H9 (cell line): ENCODE data around the gene SMO. TPM values are rescaled to one million over a fixed set of nuclear protein-coding genes. Genes with fewer than 3 reads are reported as not detected.

Source experiments
- DNase-seq: peaks from one replicate; pipeline ENCODE4 v3.0.0-alpha.2; 2017
- H2AFZ ChIP-seq: one replicate; pipeline ENCODE4 v1.6.1; 2013; ENCODE audit warnings: mild to moderate bottlenecking, low read length, control low read depth, moderate library complexity
- H2AK5ac ChIP-seq: 2 replicates; pipeline ENCODE4 v1.6.1; 2013; ENCODE audit warnings: low read length, control low read depth, mixed read lengths; ENCODE audit not compliant: insufficient read length
- H2BK120ac ChIP-seq: one replicate; pipeline ENCODE4 v1.6.1; 2013; ENCODE audit warnings: low read depth, mild to moderate bottlenecking, low read length, control low read depth, inconsistent platforms; ENCODE audit not compliant: poor library complexity, severe bottlenecking
- H2BK12ac ChIP-seq: 2 replicates; pipeline ENCODE4 v1.6.1; 2013; ENCODE audit warnings: low read length, control low read depth, mixed read lengths, low read depth; ENCODE audit not compliant: insufficient read length
- H2BK15ac ChIP-seq: 2 replicates; pipeline ENCODE4 v1.6.1; 2013; ENCODE audit warnings: low read depth, low read length, control low read depth
- H2BK20ac ChIP-seq: one replicate; pipeline ENCODE4 v1.6.1; 2013; ENCODE audit warnings: low read depth, mild to moderate bottlenecking, low read length, control low read depth, inconsistent platforms; ENCODE audit not compliant: poor library complexity, severe bottlenecking
- H2BK5ac ChIP-seq: 2 replicates; pipeline ENCODE4 v1.6.1; 2013; ENCODE audit warnings: low read length, control low read depth, mixed read lengths; ENCODE audit not compliant: insufficient read length
- H3K14ac ChIP-seq: 2 replicates; pipeline ENCODE4 v1.6.1; 2013; ENCODE audit warnings: low read length, control low read depth; ENCODE audit not compliant: insufficient read depth
- H3K18ac ChIP-seq: 2 replicates; pipeline ENCODE4 v1.6.1; 2013; ENCODE audit warnings: low read depth, mild to moderate bottlenecking, mixed read lengths, low read length, control low read depth; ENCODE audit not compliant: insufficient read length
- H3K23ac ChIP-seq: 2 replicates; pipeline ENCODE4 v1.6.1; 2013; ENCODE audit warnings: low read length, control low read depth, mixed read lengths, low read depth; ENCODE audit not compliant: insufficient read length
- H3K23me2 ChIP-seq: 2 replicates; pipeline ENCODE4 v1.6.1; 2013; ENCODE audit warnings: low read depth, mild to moderate bottlenecking, mixed read lengths, low read length, control low read depth; ENCODE audit not compliant: insufficient read length, poor library complexity, severe bottlenecking
- H3K27ac ChIP-seq: 2 replicates; pipeline ENCODE4 v1.5.1; 2013; ENCODE audit warnings: low read length, control low read depth, mixed read lengths, low read depth; ENCODE audit not compliant: insufficient read length
- H3K27me3 ChIP-seq: 2 replicates; pipeline ENCODE4 v1.6.1; 2013; ENCODE audit warnings: low read length, control low read depth, inconsistent platforms; ENCODE audit not compliant: insufficient read depth
- H3K4ac ChIP-seq: 2 replicates; pipeline ENCODE4 v1.6.1; 2013; ENCODE audit warnings: low read depth, mild to moderate bottlenecking, control low read depth, inconsistent platforms, low read length, moderate library complexity
- H3K4me1 ChIP-seq: 2 replicates; pipeline ENCODE4 v1.6.1; 2013; ENCODE audit warnings: low read length, control low read depth, inconsistent platforms; ENCODE audit not compliant: insufficient read depth
- H3K4me2 ChIP-seq: 2 replicates; pipeline ENCODE4 v1.6.1; 2013; ENCODE audit warnings: low read length, control low read depth, mixed read lengths; ENCODE audit not compliant: insufficient read length, insufficient read depth
- H3K56ac ChIP-seq: 2 replicates; pipeline ENCODE4 v1.6.1; 2013; ENCODE audit warnings: low read depth, mild to moderate bottlenecking, mixed read lengths, low read length, control low read depth; ENCODE audit not compliant: insufficient read length
- H3K79me1 ChIP-seq: 2 replicates; pipeline ENCODE4 v1.6.1; 2013; ENCODE audit warnings: low read depth, mild to moderate bottlenecking, moderate library complexity, low read length, control low read depth, inconsistent platforms; ENCODE audit not compliant: insufficient read depth, poor library complexity, severe bottlenecking
- H3K79me2 ChIP-seq: 2 replicates; pipeline ENCODE4 v1.6.1; 2013; ENCODE audit warnings: low read length, control low read depth, inconsistent platforms; ENCODE audit not compliant: insufficient read depth
- H3K9ac ChIP-seq: 2 replicates; pipeline ENCODE4 v1.6.1; 2013; ENCODE audit warnings: low read length, control low read depth, mixed read lengths; ENCODE audit not compliant: insufficient read length; ENCODE audit errors: extremely low read depth
- H3K9me3 ChIP-seq: one replicate; pipeline ENCODE4 v1.6.1; 2013; ENCODE audit warnings: low read depth, low read length, inconsistent platforms; ENCODE audit not compliant: control insufficient read depth
- H3T11ph ChIP-seq: one replicate; pipeline ENCODE4 v1.6.1; 2013; ENCODE audit warnings: mild to moderate bottlenecking, low read length, control low read depth, inconsistent platforms
- H4K20me1 ChIP-seq: one replicate; pipeline ENCODE4 v1.6.1; 2013; ENCODE audit not compliant: control insufficient read depth, insufficient read length, insufficient read depth
- H4K5ac ChIP-seq: 2 replicates; pipeline ENCODE4 v1.6.1; 2013; ENCODE audit warnings: low read depth, mild to moderate bottlenecking, mixed read lengths, low read length, control low read depth; ENCODE audit not compliant: insufficient read length
- H4K8ac ChIP-seq: replicated peaks from 2 replicates; pipeline ENCODE4 v1.6.1; 2013; ENCODE audit warnings: low read length, control low read depth, mixed read lengths, low read depth; ENCODE audit not compliant: insufficient read length
- H4K91ac ChIP-seq: 2 replicates; pipeline ENCODE4 v1.6.1; 2013; ENCODE audit warnings: low read depth, mild to moderate bottlenecking, moderate library complexity, mixed read lengths, low read length, control low read depth; ENCODE audit not compliant: insufficient read length
- H3K27ac Mint-ChIP-seq, 3 experiments: 2 replicates in 2 of 3; 3 replicates in 1 of 3; pipeline ENCODE4 v1.8.0; 2020 to 2021; ENCODE audit warnings: mixed read lengths in 3 of 3, mild to moderate bottlenecking in 1 of 3, moderate library complexity in 1 of 3
- H3K27me3 Mint-ChIP-seq: 2 replicates; pipeline ENCODE4 v1.8.0; 2021; ENCODE audit warnings: low read depth, mild to moderate bottlenecking, moderate library complexity, mixed read lengths
- H3K36me3 Mint-ChIP-seq, 3 experiments: 2 replicates in 2 of 3; 3 replicates in 1 of 3; pipeline ENCODE4 v1.8.0; 2020 to 2021; ENCODE audit warnings: low read depth in 3 of 3, mixed read lengths in 3 of 3; ENCODE audit not compliant: insufficient read depth in 1 of 3
- H3K4me1 Mint-ChIP-seq, 2 experiments: 2 replicates each; pipeline ENCODE4 v1.8.0; 2020; ENCODE audit warnings: mixed read lengths in 2 of 2
- H3K4me3 Mint-ChIP-seq, 2 experiments: 2 replicates in 1 of 2; 3 replicates in 1 of 2; pipeline ENCODE4 v1.8.0; 2020 to 2021; ENCODE audit warnings: mild to moderate bottlenecking in 2 of 2, mixed read lengths in 2 of 2, moderate library complexity in 1 of 2
- H3K9me3 Mint-ChIP-seq, 2 experiments: 2 replicates in 1 of 2; 3 replicates in 1 of 2; pipeline ENCODE4 v1.8.0; 2020; ENCODE audit warnings: mild to moderate bottlenecking in 2 of 2, mixed read lengths in 2 of 2, moderate library complexity in 1 of 2
- WGBS: extraction: QIAGEN DNeasy Blood & Tissue Kit; methylation state at CpG from one replicate; pipeline ENCODE4 v1.1.7; 2013; ENCODE audit warnings: missing lambda C conversion rate, low lambda C conversion rate, mixed read lengths; ENCODE audit not compliant: insufficient read length; ENCODE audit errors: extremely low coverage; 5-methylcytosine and 5-hydroxymethylcytosine counted together
- total RNA-seq: library from RNA; stranded (reverse); gene quantifications from 2 replicates; pipeline ENCODE4 v1.2.1, GENCODE V29; 2021
- TF ChIP-seq, protein P1 (sequence below): fragments of 200-600 bp; sonication (generic); conservative IDR thresholded peaks from 3 replicates; pipeline ENCODE4 v1.8.0; 2021; ENCODE audit warnings: antibody characterized with exemption, mild to moderate bottlenecking

SMO gene
- total RNA-seq, 1 experiment from 2014 or later: 66.8 TPM

DNA sequence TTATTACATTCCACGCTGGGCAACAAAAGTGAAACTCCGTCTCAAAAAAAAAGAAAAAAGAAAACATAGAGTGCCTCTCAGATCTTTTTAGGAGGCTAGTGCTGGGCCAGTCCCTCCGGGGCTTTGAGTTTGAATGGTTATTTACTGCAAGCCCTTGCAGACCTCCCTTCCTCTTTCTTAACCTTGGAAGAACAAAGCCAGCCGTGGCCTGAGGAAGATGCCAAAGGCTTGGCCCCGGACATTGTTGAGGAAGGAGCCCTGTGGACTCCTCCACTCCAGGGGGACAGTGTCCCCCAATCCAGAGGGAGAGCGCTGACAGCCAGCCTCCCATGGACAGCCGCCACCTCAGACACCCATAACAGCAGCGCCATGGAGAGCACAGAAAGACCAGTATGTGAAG is 38.9 kb upstream of the SMO start:
- no peak overlapping the region for H2BK15ac ChIP-seq
- Mint-ChIP-seq H3K36me3 (no peaks in the 10 kb centered on the region; a peak in 2 of 7 replicates), H3K4me1 (peaks cover 19 to 27% of the 10 kb centered on the region in 2 experiments), H3K9me3 (no peaks in the 10 kb centered on the region; a peak in 2 of 5 replicates), H3K4me3 (no peak overlapping the region), H3K27me3 (peaks cover 9% of the 10 kb centered on the region), H3K27ac (no peak overlapping the region)
- H3T11ph ChIP-seq: no peak overlapping the region
- no peak overlapping the region for H3K23ac ChIP-seq
- no peak overlapping the region for H3K4ac ChIP-seq
- H3K9me3 ChIP-seq: no peaks in the 10 kb centered on the region
- H3K23me2 ChIP-seq: no peaks in the 10 kb centered on the region
- H3K79me1 ChIP-seq: no peaks in the 10 kb centered on the region
- H3K56ac ChIP-seq: no peak overlapping the region
- no peaks in the 10 kb centered on the region; the same call in 1 of the 2 replicates for H3K4me1 ChIP-seq
- H4K5ac ChIP-seq: no peak overlapping the region
- no CpG with 5 or more reads among the region's 8 CpGs for WGBS
- no peak overlapping the region for H2AK5ac ChIP-seq
- H3K4me2 ChIP-seq: no peak overlapping the region
- H2BK5ac ChIP-seq: no peak overlapping the region
- H3K14ac ChIP-seq: no peak overlapping the region
- no peak overlapping the region for H2BK12ac ChIP-seq
- DNase-seq: no peak
- no peak overlapping the region for H4K91ac ChIP-seq
- TF ChIP-seq, protein P1, sequence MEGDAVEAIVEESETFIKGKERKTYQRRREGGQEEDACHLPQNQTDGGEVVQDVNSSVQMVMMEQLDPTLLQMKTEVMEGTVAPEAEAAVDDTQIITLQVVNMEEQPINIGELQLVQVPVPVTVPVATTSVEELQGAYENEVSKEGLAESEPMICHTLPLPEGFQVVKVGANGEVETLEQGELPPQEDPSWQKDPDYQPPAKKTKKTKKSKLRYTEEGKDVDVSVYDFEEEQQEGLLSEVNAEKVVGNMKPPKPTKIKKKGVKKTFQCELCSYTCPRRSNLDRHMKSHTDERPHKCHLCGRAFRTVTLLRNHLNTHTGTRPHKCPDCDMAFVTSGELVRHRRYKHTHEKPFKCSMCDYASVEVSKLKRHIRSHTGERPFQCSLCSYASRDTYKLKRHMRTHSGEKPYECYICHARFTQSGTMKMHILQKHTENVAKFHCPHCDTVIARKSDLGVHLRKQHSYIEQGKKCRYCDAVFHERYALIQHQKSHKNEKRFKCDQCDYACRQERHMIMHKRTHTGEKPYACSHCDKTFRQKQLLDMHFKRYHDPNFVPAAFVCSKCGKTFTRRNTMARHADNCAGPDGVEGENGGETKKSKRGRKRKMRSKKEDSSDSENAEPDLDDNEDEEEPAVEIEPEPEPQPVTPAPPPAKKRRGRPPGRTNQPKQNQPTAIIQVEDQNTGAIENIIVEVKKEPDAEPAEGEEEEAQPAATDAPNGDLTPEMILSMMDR: no peak
- H2AFZ ChIP-seq: no peak overlapping the region
- H2BK20ac ChIP-seq: no peak overlapping the region
- H3K27me3 ChIP-seq: no peaks in the 10 kb centered on the region
- H2BK120ac ChIP-seq: no peak overlapping the region
- H3K18ac ChIP-seq: no peak overlapping the region
- H4K20me1 ChIP-seq: no peaks in the 10 kb centered on the region
- no peak overlapping the region for H3K9ac ChIP-seq
- H3K79me2 ChIP-seq: no peaks in the 10 kb centered on the region
- H4K8ac ChIP-seq: no peak overlapping the region
- no peak overlapping the region for H3K27ac ChIP-seq
